Liver (tissue), 3 donors: Measurements from ENCODE around the gene FARSA.

ENCODE experiments used
- ATF3 ChIP-seq: IDR thresholded peaks from 2 replicates; pipeline ENCODE4 v1.6.1; 2016; ENCODE audit warnings: antibody characterized with exemption
- FOXA1 ChIP-seq: IDR thresholded peaks from 2 replicates; pipeline ENCODE4 v1.6.1; 2016; ENCODE audit warnings: antibody characterized with exemption
- GABPA ChIP-seq, 2 donors: IDR thresholded peaks in 1 of 2; conservative IDR thresholded peaks in 1 of 2; 2 replicates each; pipeline ENCODE4 v1.6.1; 2016; ENCODE audit warnings: antibody characterized with exemption in 2 of 2, mild to moderate bottlenecking in 1 of 2, moderate library complexity in 1 of 2
- JUND ChIP-seq, 2 donors: IDR thresholded peaks; 2 replicates each; pipeline ENCODE4 v1.6.1; 2016; ENCODE audit warnings: antibody characterized with exemption in 2 of 2
- RAD21 ChIP-seq, 2 donors: IDR thresholded peaks; 2 replicates each; pipeline ENCODE4 v1.6.1; 2016; ENCODE audit warnings: antibody characterized with exemption in 2 of 2, mild to moderate bottlenecking in 2 of 2
- REST ChIP-seq: IDR thresholded peaks from 2 replicates; pipeline ENCODE4 v1.6.1; 2016; ENCODE audit warnings: antibody characterized with exemption, mild to moderate bottlenecking
- SP1 ChIP-seq: IDR thresholded peaks from 2 replicates; pipeline ENCODE4 v1.6.1; 2018; ENCODE audit warnings: antibody characterized with exemption, mild to moderate bottlenecking
- TAF1 ChIP-seq: conservative IDR thresholded peaks from 2 replicates; pipeline ENCODE4 v1.6.1; 2016; ENCODE audit warnings: antibody characterized with exemption, mild to moderate bottlenecking
- ZBTB33 ChIP-seq: IDR thresholded peaks from 2 replicates; pipeline ENCODE4 v1.6.1; 2016; ENCODE audit warnings: antibody characterized with exemption
- TF ChIP-seq, protein P1 (sequence below): fragments of 150-350 bp; IDR thresholded peaks from 2 replicates; pipeline ENCODE4 v1.5.1; 2017; ENCODE audit warnings: improper control_type of control experiment, low read depth, low read length; ENCODE audit not compliant: missing input control
- TF ChIP-seq, protein P2 (sequence below): IDR thresholded peaks from 2 replicates; pipeline ENCODE4 v1.6.1; 2016; ENCODE audit warnings: antibody characterized with exemption
- donor health status: healthy.
- donor health status: healthy.

DNA sequence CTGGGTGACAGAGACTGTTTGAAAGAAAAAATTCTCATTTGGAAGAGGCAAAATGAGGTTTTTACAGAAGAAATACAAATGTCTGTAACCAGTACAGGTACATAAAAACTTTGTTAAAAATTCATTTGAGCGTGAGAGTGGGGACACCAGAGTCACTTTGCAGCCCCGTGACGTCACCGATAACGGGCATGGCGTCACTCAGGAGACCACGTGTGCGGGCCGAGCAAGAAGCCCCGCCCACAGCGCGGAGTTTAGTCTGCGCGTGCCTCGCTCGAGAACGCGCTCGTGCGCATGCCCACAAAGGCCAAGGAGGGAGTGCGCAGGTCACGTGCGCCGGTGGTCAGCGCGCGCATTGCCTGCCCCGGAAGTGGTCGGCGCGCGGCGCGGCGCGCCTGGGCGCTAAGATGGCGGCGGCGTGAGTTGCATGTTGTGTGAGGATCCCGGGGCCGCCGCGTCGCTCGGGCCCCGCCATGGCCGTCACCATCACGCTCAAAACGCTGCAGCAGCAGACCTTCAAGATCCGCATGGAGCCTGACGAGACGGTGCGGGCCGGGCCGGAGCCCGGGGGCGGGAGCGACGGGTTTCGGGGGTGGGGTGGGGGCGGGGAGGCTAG is 12.1 kb upstream of the FARSA start, which contains the start of gene RAD23A:
- TF ChIP-seq, protein P1, sequence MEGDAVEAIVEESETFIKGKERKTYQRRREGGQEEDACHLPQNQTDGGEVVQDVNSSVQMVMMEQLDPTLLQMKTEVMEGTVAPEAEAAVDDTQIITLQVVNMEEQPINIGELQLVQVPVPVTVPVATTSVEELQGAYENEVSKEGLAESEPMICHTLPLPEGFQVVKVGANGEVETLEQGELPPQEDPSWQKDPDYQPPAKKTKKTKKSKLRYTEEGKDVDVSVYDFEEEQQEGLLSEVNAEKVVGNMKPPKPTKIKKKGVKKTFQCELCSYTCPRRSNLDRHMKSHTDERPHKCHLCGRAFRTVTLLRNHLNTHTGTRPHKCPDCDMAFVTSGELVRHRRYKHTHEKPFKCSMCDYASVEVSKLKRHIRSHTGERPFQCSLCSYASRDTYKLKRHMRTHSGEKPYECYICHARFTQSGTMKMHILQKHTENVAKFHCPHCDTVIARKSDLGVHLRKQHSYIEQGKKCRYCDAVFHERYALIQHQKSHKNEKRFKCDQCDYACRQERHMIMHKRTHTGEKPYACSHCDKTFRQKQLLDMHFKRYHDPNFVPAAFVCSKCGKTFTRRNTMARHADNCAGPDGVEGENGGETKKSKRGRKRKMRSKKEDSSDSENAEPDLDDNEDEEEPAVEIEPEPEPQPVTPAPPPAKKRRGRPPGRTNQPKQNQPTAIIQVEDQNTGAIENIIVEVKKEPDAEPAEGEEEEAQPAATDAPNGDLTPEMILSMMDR, result no peak
- TF ChIP-seq ZBTB33 (no peak), FOXA1 (no peak), TAF1 (no peak), GABPA (IDR thresholded peaks at IDR 0.05 in 1 of 2, conservative IDR thresholded peaks at IDR 0.05 in 1 of 2) (peak in 1 of 2 donors; percentile 88), ATF3 (no peak), REST (no peak), JUND (IDR thresholded peaks at IDR 0.05) (peak in 1 of 2 donors; percentile 25), RAD21 (IDR thresholded peaks at IDR 0.05) (no peak), SP1 (no peak)
- TF ChIP-seq, protein P2, sequence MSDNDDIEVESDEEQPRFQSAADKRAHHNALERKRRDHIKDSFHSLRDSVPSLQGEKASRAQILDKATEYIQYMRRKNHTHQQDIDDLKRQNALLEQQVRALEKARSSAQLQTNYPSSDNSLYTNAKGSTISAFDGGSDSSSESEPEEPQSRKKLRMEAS, result peak; percentile 57
